ENCODE data around the gene RSRP1.
"Not testable (repeated sequence)": the region's sequence is repeated elsewhere in the genome, so short reads cannot be mapped to it uniquely, and the experiment has no call there.

RSRP1 gene

GRCh38 chr1:25255706-25256577, 8.7 kb upstream of the RSRP1 start:
- no peak for DNase-seq

GRCh38 chr1:25253911-25254310, 6.7 kb upstream of the RSRP1 start:
- DNase-seq = no peak

- no peak for DNase-seq
Observed at GRCh38 chr1:25247829-25248754, 838 bp upstream of the RSRP1 start.

DNA sequence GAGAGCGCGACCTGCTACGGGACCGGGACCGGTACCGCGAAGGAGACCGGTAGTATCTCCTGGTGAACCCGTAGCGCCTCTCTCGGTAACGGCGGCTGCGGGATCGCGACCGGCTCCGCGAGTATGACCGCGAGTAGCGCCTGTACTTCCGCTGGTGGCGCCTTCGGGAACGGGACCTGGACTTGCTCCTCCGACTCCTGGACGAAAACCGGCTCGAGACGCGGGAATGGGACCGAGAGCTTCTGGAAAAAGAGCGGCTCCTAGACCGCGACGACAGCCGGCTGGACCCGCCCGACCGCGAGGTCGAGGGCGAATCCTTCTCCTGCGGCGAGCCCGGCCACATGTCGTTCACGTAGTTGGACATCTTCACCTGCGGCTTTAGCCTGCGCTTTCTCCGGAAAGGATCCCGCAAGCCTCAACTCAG, 642 bp downstream of the RSRP1 start:
- peak; percentile 55 to 59 for DNase-seq

- no peak for DNase-seq
Observed at GRCh38 chr1:25245809-25246599, 1.2 kb downstream of the RSRP1 start.

DNA sequence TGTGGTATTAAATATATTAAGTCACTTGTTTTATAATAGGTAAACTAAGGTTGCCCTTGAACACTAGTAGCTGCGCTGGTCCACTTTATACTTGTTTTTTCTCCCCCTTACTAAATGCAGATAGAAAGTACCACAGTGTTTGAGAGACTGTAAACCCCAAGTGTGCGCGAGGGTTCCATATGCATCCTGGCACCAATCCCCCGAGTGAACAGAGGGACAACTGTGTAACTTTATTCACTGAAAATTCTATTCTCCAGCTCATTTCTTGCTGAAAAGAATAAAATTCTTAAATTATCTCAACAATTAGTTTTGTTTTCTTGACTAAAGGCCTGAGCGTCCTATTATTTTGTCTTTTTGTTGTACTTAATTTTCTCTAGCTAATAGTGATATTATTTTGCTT, 1.9 kb downstream of the RSRP1 start:
- no peak for DNase-seq

GRCh38 chr1:25243907-25244306, 3.3 kb downstream of the RSRP1 start:
- DNase-seq = no peak

GRCh38 chr1:25239681-25240541, 7.3 kb downstream of the RSRP1 start:
- DNase-seq = peak; percentile 95 to 96

DNA sequence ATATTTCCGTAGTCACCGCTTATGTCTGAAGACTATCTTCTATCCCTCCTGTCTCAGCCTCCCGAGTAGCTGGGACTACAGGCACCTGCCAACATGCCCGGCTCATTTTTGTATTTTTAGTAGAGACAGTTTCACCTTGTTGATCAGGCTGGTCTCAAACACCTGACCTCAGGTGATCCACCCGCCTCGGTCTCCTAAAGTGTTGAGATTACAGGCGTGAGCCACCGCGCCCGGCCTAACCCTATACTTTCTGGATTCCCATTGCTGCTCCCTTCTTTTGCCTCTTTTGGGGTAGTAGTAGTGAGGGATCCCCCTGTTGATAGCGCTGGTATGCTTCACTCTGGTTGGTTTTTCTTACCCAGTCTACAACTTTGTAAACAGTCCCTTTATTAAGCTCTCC, 9.2 kb downstream of the RSRP1 start:
- DNase-seq = no peak

DNA sequence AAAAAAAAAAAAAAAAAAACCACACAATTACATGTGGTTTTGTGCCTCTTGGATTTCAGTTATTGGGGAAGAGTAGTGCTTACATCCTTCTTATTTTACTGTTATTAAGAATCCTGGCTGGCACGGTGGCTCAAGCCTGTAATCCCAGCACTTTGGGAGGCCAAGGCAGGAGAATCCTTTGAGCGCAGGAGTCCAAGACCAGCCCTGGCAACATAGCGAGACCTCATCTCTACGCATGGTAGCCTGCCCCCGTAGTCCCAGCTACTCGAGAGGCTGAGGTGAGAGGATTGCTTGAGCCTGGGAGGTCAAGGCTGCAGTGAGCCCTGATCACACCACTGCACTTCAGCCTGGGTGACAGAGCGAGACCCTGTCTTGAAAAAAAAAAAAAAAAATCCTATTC, 11.0 kb downstream of the RSRP1 start:
- DNase-seq = not testable (repeated sequence)

- DNase-seq = not testable (repeated sequence)
Observed at GRCh38 chr1:25235411-25235810, 11.8 kb downstream of the RSRP1 start.

- DNase-seq = peak; percentile 72 to 77
Observed at GRCh38 chr1:25232866-25233784, 14.1 kb downstream of the RSRP1 start.

GRCh38 chr1:25232027-25232865, 15.0 kb downstream of the RSRP1 start, which contains the start of gene SYF2:
SYF2 (minus strand) TSS chr1:25232502; CDS start chr1:25232467, 35 bp downstream.
- DNase-seq = peak; percentile 91 to 92

GRCh38 chr1:25223471-25223870, 23.8 kb downstream of the RSRP1 start:
- DNase-seq = no peak

- DNase-seq = no peak
Observed at GRCh38 chr1:25222606-25223005, 24.6 kb downstream of the RSRP1 start.

DNA sequence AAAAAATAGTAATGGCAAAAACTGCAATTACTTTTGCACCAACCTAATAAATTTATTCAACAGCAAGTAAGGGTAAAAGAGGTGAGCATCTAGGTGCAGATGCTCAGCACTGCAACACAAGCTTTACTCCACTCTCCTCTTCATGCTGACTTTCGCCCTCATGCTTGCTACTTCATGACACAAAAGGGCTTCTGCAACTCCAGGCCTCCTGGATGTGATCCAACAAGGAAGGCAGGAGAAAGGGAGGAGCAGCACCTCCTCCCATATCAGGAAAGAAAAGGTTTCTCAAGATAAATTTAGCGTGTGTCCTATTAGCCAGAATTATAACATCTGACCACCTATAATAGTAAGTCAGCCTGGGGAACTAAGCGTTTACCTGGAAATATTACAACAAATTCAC, 26.6 kb downstream of the RSRP1 start:
- no peak for DNase-seq

- DNase-seq = no peak
Observed at GRCh38 chr1:25219661-25220251, 27.5 kb downstream of the RSRP1 start.

DNA sequence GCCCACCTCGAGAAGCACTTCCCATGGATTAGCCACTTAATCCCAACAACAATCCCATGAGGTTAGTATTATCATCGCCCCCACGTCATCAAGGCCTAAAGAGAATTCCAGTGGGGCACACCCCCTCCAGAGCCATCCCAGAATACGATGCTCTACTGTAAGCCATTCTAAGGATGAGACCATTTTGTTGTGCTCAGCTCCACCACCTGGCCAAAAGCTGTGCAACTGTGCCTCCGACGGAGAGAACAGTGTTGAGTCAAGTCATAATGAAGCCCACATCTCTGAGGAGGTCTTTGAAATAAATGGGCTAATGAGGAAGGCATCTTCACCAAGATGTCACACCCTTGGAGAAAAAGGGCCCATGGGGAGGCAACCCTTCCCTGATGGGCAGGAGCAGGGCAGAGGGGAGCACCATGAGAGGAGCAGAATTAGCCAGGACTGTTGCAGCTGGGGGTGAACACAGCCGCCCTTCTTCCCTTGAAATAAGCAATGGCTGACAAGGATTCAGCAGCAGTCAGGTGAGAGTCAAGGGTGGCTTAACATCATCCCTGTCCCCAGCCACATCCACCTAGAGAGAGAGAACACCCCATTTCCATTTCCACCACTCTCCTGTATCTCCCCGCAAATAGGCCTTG, 29.5 kb downstream of the RSRP1 start:
- no peak for DNase-seq

DNA sequence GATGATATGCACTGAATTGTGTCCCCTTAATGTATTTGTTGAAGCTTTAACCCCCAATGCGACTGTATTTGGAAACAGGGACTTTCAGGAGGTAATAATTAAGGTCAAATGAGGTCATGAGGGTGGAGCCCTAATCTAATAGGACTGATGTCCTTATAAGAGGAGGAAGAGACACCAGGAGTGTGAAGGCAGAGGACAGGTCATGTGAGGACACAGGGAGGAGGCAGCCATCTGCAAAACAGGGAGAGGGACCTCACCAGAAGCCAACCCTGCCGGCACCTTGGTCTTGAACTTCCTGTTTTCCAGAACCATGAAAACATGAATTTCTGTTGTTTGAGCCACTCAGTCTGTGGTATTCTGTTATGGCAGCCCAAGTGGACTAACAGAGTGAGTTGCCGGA, 30.2 kb downstream of the RSRP1 start:
- no peak for DNase-seq

Data from activated T-cell treated with anti-CD3 and anti-CD28 coated beads, Interleukin-2, amount 50 U/mL, for 48 hours (primary cell).